Osteocyte (in vitro differentiated cells): ENCODE measurements around the gene NBEAL2. TPM values are rescaled to one million over a fixed set of nuclear protein-coding genes. Genes with fewer than 3 reads are reported as not detected.

Experiments used
- DNase-seq: peaks from one replicate; pipeline ENCODE4 v3.0.0; 2021; ENCODE audit warnings: mixed read lengths; ENCODE audit not compliant: unreplicated experiment; ENCODE audit errors: extremely low spot score
- H3K27ac Mint-ChIP-seq: one replicate; pipeline ENCODE4 v1.8.0; 2021; ENCODE audit warnings: mild to moderate bottlenecking, mixed read lengths; ENCODE audit not compliant: unreplicated experiment
- H3K27me3 Mint-ChIP-seq: one replicate; pipeline ENCODE4 v1.8.0; 2021; ENCODE audit warnings: mixed read lengths; ENCODE audit not compliant: unreplicated experiment
- H3K36me3 Mint-ChIP-seq: one replicate; pipeline ENCODE4 v1.8.0; 2021; ENCODE audit warnings: mixed read lengths; ENCODE audit not compliant: unreplicated experiment
- H3K4me1 Mint-ChIP-seq: one replicate; pipeline ENCODE4 v1.8.0; 2021; ENCODE audit warnings: mixed read lengths; ENCODE audit not compliant: unreplicated experiment
- H3K4me3 Mint-ChIP-seq: one replicate; pipeline ENCODE4 v1.8.0; 2021; ENCODE audit warnings: mild to moderate bottlenecking, moderate library complexity, mixed read lengths; ENCODE audit not compliant: unreplicated experiment
- H3K9me3 Mint-ChIP-seq: one replicate; pipeline ENCODE4 v1.8.0; 2021; ENCODE audit warnings: mixed read lengths; ENCODE audit not compliant: unreplicated experiment
- CTCF ChIP-seq: fragments of 200-600 bp; sonication (generic); IDR thresholded peaks from 2 replicates; pipeline ENCODE4 v1.5.0; 2021; ENCODE audit warnings: antibody characterized with exemption, mild to moderate bottlenecking, moderate library complexity
- total RNA-seq: library from RNA; stranded (reverse); gene quantifications from 2 replicates; pipeline ENCODE4 v1.2.1, GENCODE V29; 2021

Gene NBEAL2
- total RNA-seq, 1 donor from 2014 or later: 21.8 TPM

DNA sequence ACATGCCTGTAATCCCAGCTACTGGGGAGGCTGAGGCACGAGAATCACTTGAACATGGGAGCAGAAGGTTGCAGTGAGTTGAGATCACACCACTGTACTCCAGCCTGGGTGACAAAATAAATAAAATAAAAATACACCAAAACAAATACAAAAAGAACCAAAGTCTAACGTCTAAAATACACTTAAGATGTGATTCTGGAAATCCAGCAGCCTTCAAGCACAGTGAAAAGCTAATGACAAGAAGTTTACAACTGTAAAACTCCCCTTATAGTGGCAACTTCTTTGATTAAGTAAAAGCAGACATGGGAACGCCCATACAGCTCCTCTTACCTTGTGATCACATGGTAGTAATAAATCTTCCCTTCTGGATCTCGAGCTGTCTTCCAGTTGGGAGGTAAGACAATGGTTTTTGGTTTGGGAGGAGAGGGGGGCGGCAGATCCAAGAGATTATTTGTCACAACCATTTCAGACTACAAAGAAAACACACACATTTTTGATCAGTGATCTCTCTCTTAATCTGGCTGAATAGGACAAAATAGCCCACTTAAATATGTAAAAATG is 62.8 kb downstream of the NBEAL2 start:
- no peak for DNase-seq
- Mint-ChIP-seq H3K27ac (no peak overlapping the region), H3K36me3 (peaks cover 42% of the 10 kb centered on the region), H3K9me3 (no peaks in the 10 kb centered on the region), H3K27me3 (no peaks in the 10 kb centered on the region), H3K4me3 (no peak overlapping the region), H3K4me1 (no peaks in the 10 kb centered on the region)
- TF ChIP-seq CTCF: no peak

DNA sequence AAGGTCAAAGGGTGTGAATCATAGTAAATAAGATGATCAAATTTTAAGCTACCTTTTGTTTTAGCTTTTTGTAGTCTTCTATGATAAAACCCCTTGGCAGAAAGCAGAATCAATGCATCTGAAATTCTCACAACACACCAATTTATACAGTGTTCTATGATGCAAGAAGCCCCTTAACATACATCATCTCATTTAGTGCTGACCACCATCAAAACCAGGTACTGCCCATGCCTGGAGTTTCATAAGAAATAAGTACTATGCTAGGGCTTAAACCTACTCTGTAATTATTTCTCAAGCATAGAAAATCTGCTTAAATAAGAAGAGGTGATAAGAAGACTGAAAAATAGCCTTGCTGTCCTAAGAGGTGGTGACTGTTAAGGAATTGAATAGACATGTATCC is 67.6 kb downstream of the NBEAL2 start:
- H3K36me3 Mint-ChIP-seq: peaks cover 15% of the 10 kb centered on the region
- peaks cover 2% of the 10 kb centered on the region for H3K4me1 Mint-ChIP-seq
- TF ChIP-seq CTCF: no peak
- H3K27me3 Mint-ChIP-seq: no peaks in the 10 kb centered on the region
- H3K27ac Mint-ChIP-seq: no peak overlapping the region
- no peak overlapping the region for H3K4me3 Mint-ChIP-seq
- no peaks in the 10 kb centered on the region for H3K9me3 Mint-ChIP-seq
- no peak for DNase-seq

GRCh38 chr3:47047673-47048072 is 68.2 kb downstream of the NBEAL2 start:
- no peak for TF ChIP-seq CTCF
- Mint-ChIP-seq H3K4me1 (peaks cover 2% of the 10 kb centered on the region), H3K4me3 (no peak overlapping the region), H3K27ac (peak overlapping the region; percentile 25), H3K27me3 (no peaks in the 10 kb centered on the region), H3K9me3 (no peaks in the 10 kb centered on the region), H3K36me3 (peaks cover 11% of the 10 kb centered on the region)
- DNase-seq: no peak

DNA sequence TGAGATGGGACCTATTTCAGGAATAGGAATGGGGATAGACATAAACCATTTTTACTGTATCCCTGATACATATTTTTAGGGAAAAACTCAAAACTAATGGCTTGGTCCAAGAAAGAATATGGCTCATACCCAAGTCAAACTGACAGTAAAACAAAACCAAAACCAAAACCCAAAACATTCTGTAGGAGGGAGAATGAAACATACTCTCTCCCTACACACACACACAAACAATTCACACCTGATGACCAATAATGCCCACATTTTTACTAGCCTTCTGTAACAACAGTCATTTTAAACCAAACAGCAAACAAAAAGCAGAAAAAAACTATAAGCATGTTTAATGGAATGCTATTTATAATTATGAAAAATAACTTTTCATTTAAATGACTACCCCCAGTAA is 74.9 kb downstream of the NBEAL2 start:
- DNase-seq: no peak
- Mint-ChIP-seq H3K36me3 (peaks cover 25% of the 10 kb centered on the region), H3K27ac (no peak overlapping the region), H3K4me1 (peaks cover 2% of the 10 kb centered on the region), H3K9me3 (no peaks in the 10 kb centered on the region), H3K4me3 (no peak overlapping the region), H3K27me3 (no peaks in the 10 kb centered on the region)
- no peak for TF ChIP-seq CTCF

GRCh38 chr3:47056705-47057104 is 77.2 kb downstream of the NBEAL2 start:
- Mint-ChIP-seq H3K4me3 (no peak overlapping the region), H3K9me3 (no peaks in the 10 kb centered on the region), H3K4me1 (peaks cover 2% of the 10 kb centered on the region), H3K36me3 (peaks cover 35% of the 10 kb centered on the region), H3K27ac (no peak overlapping the region), H3K27me3 (no peaks in the 10 kb centered on the region)
- TF ChIP-seq CTCF: no peak
- DNase-seq: no peak
